AG04449 (cell line): ENCODE data around the gene APOE.

Experiments
- CTCF ChIA-PET: fragments of 350-600 bp; formaldehyde crosslinking; extraction: SDS; loops from one replicate; lab custom pipeline; 2021; ENCODE audit warnings: antibody characterized with exemption; lab: Yijun Ruan, JAX
- POLR2A ChIA-PET: fragments of 400-600, 350-600 bp; formaldehyde crosslinking; extraction: SDS; loops from one replicate; lab custom pipeline; 2020; ENCODE audit warnings: antibody characterized with exemption, inconsistent platforms; lab: Yijun Ruan, JAX
- DNase-seq: peaks from one replicate; pipeline ENCODE4 v3.0.0-alpha.2; 2010; ENCODE audit warnings: low read depth, low spot score
- H3K4me3 ChIP-seq: 2 replicates; pipeline ENCODE4 v1.5.1; 2011; ENCODE audit warnings: low read depth, mild to moderate bottlenecking, control low read depth, low read length
- TF ChIP-seq, protein P1 (sequence below): IDR thresholded peaks from one replicate; pipeline ENCODE4 v1.5.1; 2011; ENCODE audit warnings: mild to moderate bottlenecking, moderate library complexity, low read length, control low read depth, inconsistent platforms; ENCODE audit not compliant: insufficient read depth; ENCODE audit errors: missing control alignments

The APOE gene

DNA sequence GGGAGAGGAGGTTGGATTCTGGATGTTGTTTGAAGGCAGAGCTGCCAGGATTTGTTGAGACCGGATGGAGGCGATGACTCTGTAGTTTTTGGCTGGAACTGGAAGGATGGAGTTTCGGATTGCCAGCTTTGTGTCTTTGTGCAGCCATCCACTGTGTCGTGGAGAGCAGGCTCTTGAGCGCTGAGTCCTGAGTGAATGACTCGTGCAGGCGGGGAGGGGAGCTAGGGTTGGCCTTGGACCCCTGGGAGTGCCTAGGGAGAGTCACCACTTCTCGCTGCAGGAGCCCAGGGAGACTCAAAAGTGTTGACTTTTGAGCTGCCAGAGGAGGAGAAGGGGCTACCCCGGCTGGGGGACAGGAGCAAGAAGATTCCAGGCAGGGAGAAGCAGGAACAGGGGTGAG is 10.7 kb upstream of the APOE start:
- POLR2A ChIA-PET, result no interaction called here
- DNase-seq, result no peak
- CTCF ChIA-PET, result interaction anchor here (1.0 to 1.9 kb wide), 3 partner anchors 9 to 57 kb away, joined by 3 to 17 read pairs (median 4); no protein-coding TSS in a partner anchor
- TF ChIP-seq, protein P1, sequence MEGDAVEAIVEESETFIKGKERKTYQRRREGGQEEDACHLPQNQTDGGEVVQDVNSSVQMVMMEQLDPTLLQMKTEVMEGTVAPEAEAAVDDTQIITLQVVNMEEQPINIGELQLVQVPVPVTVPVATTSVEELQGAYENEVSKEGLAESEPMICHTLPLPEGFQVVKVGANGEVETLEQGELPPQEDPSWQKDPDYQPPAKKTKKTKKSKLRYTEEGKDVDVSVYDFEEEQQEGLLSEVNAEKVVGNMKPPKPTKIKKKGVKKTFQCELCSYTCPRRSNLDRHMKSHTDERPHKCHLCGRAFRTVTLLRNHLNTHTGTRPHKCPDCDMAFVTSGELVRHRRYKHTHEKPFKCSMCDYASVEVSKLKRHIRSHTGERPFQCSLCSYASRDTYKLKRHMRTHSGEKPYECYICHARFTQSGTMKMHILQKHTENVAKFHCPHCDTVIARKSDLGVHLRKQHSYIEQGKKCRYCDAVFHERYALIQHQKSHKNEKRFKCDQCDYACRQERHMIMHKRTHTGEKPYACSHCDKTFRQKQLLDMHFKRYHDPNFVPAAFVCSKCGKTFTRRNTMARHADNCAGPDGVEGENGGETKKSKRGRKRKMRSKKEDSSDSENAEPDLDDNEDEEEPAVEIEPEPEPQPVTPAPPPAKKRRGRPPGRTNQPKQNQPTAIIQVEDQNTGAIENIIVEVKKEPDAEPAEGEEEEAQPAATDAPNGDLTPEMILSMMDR, result no peak
- H3K4me3 ChIP-seq, result no peak overlapping the region

DNA sequence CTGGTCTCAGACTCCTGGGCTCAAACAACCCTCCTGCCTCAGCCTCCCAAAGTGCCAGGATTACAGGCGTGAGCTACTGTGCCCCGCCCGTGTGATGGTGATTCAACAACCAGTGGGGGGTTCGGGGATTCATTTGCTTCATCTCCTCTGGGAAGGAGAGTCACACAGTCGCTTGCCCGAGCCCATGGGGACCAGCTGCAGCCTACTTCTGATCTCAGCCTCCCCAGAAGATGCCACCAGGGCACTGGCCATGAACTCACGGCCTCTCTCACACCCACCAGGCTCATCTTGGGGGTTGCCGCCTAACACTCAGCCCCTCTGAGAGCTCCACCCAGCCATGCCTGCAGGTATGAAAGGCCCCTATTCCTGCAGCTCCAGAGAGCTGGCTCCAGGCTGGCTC is 7.8 kb upstream of the APOE start:
- no peak overlapping the region for H3K4me3 ChIP-seq
- CTCF ChIA-PET, result interaction anchor here (1.3 kb wide), 1 partner anchor 54 kb away, joined by 5 read pairs; no protein-coding TSS in a partner anchor
- TF ChIP-seq, protein P1, result no peak
- POLR2A ChIA-PET, result no interaction called here
- no peak for DNase-seq

DNA sequence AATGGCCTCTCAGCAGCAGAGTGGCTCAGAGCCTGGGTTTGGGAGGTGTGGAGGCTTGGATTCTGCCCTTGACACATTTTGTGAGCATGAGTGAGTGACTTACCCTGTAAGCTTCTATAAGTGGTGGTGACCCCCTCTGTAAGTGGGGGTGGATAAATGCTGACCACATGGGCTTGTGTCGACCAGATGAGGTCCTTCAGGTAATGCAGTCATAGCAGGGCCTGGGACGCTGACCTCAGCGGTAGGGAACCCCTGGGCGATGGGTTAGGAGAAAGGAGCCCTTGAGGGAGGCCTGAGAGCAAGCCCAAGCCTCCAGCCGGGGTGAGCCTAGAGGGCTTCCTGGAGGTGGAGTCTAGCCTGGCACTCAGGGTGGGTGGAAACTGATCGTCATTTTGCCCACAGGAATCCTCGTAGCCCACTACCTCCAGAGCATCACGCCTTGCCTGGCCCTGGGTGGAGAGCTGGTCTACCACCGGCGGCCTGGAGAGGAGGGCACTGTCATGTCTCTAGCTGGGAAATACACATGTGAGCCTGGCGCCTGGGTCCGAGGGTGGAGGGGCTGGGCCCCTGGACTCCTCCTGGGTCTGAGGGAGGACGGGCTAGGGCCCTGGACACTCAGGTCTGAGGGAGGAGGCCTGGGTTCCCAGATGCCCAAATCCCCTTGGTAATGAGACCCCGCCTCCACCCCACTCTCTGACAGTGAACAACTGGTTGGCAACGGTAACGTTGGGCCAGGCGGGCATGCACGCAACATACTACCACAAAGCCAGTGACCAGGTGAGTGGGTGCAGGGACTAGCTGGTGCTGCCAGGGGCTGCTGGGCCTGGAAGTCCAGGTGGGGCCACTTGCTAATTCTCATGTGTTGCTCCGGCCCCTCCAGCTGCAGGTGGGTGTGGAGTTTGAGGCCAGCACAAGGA is 5.0 kb upstream of the APOE start:
- ChIA-PET CTCF (interaction anchor here (2.5 to 10.3 kb wide), 2 partner anchors 11 to 54 kb away, joined by 9 to 208 read pairs; partner anchors contain the start of gene CLPTM1), POLR2A (no interaction called here)
- H3K4me3 ChIP-seq, result no peak overlapping the region
- DNase-seq, result no peak
- TF ChIP-seq, protein P1, result no peak

DNA sequence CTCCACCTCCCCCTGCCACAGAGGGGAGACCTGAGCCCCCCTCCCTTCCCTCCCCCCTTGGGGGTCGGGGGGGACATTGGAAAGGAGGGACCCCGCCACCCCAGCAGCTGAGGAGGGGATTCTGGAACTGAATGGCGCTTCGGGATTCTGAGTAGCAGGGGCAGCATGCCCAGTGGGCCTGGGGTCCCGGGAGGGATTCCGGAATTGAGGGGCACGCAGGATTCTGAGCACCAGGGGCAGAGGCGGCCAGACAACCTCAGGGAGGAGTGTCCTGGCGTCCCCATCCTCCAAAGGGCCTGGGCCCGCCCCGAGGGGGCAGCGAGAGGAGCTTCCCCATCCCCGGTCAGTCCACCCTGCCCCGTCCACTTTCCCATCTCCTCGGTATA is 2.4 kb upstream of the APOE start:
- DNase-seq, result no peak
- TF ChIP-seq, protein P1, result no peak
- no peak overlapping the region for H3K4me3 ChIP-seq
- POLR2A ChIA-PET, result no interaction called here
- CTCF ChIA-PET, result interaction anchor here (0.7 to 10.3 kb wide), 16 partner anchors 8 to 435 kb away, joined by 3 to 208 read pairs (median 4); partner anchors contain the start of genes APOC1, CLPTM1 and TOMM40

DNA sequence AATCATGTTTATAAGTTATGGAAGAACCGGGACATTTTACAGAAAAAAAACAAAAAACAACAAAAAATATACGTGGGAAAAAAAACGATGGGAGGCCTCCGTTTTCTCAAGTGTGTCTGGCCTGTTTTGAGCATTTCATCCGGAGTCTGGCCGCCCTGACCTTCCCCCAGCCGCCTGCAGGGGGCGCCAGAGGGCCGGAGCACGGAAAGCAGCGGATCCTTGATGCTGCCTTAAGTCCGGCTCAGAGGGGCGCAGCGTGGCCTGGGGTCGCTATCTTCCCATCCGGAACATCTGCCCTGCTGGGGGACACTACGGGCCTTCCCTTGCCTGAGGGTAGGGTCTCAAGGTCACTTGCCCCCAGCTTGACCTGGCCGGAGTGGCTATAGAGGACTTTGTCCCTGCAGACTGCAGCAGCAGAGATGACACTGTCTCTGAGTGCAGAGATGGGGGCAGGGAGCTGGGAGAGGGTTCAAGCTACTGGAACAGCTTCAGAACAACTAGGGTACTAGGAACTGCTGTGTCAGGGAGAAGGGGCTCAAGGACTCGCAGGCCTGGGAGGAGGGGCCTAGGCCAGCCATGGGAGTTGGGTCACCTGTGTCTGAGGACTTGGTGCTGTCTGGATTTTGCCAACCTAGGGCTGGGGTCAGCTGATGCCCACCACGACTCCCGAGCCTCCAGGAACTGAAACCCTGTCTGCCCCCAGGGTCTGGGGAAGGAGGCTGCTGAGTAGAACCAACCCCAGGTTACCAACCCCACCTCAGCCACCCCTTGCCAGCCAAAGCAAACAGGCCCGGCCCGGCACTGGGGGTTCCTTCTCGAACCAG is 1.8 kb upstream of the APOE start:
- no peak overlapping the region for H3K4me3 ChIP-seq
- TF ChIP-seq, protein P1, result peak; percentile 97
- ChIA-PET POLR2A (no interaction called here), CTCF (interaction anchor here (0.6 to 10.3 kb wide), 23 partner anchors 9 to 434 kb away, joined by 3 to 208 read pairs (median 4); partner anchors contain the start of genes APOC1, CLASRP, CLPTM1 and TOMM40)
- no peak for DNase-seq
